Jurkat, Clone E6-1 (cell line): ENCODE results near the gene GPR82.
"Not testable (repeated sequence)": the region's sequence is repeated elsewhere in the genome, so short reads cannot be mapped to it uniquely, and the experiment has no call there.

Source experiments
- DNase-seq: peaks from one replicate; pipeline ENCODE4 v3.0.0-alpha.2; 2011; ENCODE audit warnings: low read depth, low spot score
- H3K4me3 ChIP-seq: 2 replicates; pipeline ENCODE4 v1.5.1; 2011; ENCODE audit warnings: mild to moderate bottlenecking, low read length, control low read depth, moderate library complexity

GPR82 gene

GRCh38 chrX:41716767-41717473, 7.1 kb upstream of the GPR82 start:
- DNase-seq = no peak
- no peak overlapping the region for H3K4me3 ChIP-seq

DNA sequence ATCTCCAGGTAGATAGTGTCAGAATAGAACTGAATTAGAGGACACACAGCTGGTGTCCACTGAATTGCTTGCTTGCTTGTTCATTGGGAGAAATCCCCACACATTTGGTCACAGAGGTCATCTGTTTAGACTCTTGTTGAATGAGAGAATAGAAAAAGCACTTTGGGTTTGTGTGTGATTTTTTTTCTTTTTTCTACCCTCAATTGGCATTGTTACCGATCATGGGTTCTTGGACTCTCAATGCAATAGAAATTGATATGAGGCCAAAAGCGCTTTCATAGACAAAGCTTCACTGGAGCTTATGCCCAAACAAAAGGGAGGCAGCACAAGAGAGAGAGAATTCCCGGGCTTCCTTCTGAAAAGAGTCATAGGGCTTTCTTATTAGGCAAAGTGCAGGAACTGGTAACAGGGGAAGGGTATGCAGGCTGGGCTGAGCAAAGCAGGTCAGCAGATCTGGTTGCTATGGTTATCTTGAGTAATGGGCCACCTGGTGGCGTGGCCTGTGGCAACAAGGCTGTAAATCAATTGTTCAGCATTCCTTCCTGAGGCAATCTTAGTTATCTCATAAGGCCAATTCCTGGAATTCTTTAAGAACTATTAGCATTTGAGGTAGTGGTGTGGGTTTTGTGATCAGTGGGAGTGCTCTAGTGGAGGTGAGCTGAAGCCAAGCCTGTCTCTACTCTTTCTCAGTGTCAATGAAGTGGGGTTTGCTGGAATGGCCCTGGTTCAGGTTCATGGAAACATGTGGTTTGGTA, 5.3 kb upstream of the GPR82 start:
- no peak for DNase-seq
- no peak overlapping the region for H3K4me3 ChIP-seq

DNA sequence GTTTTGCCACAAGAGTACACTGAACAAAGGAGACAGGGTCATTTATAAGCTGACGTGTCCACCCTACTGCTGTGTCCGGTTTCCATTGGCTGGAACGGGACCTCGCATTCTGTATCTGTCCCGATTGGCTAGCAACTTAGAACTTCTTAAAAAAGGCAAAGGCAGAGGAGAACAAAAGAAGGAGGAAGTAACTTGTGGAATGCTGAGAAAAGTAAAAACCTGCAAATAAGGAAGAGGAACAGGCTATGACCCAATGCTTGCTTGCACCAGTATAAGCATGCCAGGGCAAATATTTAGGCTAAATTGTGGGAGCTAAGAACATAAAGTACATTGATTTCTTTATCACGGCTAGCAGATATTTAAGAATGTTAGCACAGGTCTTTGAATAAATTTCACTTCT, 4.4 kb upstream of the GPR82 start:
- DNase-seq, H3K4me3 ChIP-seq: not testable (repeated sequence)

DNA sequence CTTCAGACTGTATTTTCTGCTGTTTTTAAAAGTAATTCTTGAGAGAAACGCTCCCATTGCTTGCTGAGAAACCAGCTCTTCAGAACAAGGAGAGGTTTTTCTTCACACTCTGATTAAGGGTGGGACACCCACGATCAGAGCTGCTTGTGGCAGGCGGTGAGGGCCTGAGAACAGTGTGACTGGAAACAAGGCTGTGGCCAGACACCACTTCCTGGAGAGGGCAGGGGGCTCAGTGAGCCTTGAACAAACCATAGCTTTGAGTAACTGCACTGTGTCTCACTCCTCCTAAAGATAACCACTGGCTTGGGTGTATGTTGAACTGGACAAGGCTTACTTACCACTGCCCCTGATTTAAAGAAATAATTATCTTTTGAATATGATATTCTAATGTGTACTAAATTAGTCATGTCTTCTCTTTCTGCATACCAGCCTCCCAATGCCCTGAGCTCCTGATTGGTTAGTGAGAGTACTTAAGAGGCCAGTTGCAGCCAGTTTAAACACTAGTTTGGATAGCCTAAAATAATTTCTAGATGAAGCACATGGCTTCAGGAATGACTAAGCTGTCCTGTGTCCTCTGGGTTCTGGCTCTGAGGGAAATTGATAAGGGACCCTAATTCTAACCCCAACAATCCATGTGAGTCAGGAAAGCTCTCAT, 3.7 kb upstream of the GPR82 start:
- peak; percentile 37 for DNase-seq
- no peak overlapping the region for H3K4me3 ChIP-seq

- no peak overlapping the region for H3K4me3 ChIP-seq
- no peak for DNase-seq
Observed at GRCh38 chrX:41721590-41721989, 2.4 kb upstream of the GPR82 start.

DNA sequence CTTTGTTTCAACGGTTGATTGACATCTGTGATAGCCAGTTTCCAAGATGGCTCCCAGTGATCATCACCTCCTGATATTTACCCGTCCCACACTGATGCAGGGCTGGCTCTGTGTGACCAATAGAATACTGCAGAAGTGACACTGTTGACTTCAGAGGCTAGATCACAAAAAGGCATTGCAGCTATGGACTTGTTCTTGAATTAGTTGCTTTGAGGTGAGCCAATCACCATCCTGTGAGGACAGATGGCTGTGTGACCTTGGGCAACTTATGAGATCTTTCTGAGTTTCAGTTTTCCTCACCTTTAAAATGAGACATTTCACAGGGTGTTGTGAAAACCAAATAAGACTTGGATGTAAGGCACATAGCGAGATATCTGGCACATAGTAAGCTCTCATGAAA, 1.8 kb upstream of the GPR82 start:
- no peak overlapping the region for H3K4me3 ChIP-seq
- DNase-seq = no peak

DNA sequence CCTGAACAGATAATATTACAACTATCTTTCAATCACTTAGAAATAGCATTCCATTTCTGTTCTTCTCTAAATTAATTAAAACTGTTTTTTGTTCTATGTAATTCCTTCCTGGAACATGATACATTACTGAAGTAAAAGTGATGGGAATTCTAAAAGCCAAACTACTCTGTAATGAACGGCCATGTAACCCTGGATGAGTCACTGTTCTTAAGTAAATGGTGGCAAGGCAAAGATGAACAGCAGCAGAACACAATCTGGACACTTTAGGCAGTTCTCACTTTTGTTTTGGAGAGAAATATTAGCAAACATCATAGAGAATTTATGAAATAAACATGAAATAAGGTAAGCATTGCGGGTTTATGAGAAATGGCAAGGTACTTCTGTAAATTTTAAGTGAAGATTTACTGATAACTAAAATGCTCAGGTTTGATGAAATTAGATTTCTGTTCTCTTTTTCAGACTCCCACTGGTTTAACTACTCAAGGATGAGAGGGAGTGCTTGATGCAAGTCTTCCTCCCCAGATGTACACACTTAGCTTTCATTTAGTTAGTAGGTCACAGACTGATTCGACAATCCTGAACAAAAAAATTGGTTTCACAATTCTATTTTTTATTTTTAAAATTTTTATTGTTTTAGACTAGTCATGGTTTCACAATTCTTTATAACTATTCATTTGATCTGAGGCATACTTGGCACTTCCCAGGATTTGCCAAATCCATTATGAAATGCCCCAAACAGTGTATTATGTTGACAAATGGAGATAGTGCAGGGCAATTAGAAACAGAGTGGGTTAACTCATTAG, 964 bp upstream of the GPR82 start:
- DNase-seq = no peak
- H3K4me3 ChIP-seq = no peak overlapping the region

GRCh38 chrX:41728125-41728524, 4.1 kb downstream of the GPR82 start:
- no peak overlapping the region for H3K4me3 ChIP-seq
- DNase-seq = no peak

DNA sequence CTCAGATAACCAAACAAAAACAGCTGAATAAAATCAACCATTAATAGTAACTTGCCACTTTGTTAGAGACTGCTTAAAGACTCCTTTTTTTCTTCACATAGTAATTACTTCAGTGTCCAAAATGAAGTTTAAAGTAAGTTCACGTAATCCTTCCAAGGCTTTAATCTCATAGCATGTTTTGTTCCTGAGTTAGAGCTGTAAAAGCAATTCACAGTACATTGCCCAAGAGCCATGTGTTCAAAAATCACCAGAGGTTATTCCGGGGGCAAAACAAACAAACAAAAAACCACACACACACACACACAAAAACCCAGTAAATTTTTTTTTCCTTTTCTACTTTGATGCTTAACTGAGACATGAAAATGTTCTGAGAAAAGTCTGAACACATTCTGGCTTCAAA, 6.1 kb downstream of the GPR82 start:
- no peak overlapping the region for H3K4me3 ChIP-seq
- no peak for DNase-seq

- H3K4me3 ChIP-seq = no peak overlapping the region
- DNase-seq = no peak
Observed at GRCh38 chrX:41732260-41732659, 8.3 kb downstream of the GPR82 start.

GRCh38 chrX:41733939-41734338, 10.0 kb downstream of the GPR82 start:
- DNase-seq = no peak
- no peak overlapping the region for H3K4me3 ChIP-seq

DNA sequence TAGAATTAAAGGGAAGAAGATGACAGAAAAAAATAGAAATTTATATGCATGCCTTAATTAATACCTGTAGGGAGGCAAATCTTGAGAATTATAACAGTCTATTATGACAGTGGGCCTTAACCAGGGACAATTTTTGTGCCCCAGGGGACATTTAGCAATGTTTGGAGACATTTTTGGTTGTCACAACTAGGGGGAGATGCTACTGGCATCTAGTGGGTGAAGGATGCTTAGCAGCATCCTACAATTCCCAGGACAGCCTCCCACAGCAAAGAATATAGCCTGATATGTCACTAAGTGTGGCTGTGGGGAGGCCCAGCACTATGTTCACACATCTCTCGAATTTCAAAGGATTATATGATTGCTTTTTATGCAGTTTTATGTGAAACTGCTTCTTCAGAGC, 10.5 kb downstream of the GPR82 start:
- DNase-seq = peak; percentile 10
- no peak overlapping the region for H3K4me3 ChIP-seq

- peak; percentile 82 for DNase-seq
- no peak overlapping the region for H3K4me3 ChIP-seq
Observed at GRCh38 chrX:41737065-41737464, 13.1 kb downstream of the GPR82 start.

DNA sequence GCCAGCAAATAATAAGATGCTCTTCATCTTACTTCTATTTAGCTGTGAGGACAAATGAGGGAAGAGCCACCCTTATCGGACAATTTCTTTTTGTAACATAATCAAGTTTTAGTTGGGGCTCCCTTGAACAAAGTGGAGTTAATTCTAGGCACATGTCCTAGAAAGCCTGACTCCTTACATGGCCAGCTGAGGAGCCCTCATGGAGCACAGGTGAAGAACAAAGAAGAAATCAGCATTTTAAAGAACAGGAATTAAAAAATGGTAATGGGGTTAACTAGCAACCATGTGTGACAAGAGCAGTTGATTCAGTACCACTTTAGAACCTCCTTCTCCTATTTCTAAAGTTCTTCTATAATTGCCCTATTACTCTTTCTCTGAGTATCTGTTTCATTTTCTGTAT, 15.9 kb downstream of the GPR82 start:
- no peak for DNase-seq
- no peak overlapping the region for H3K4me3 ChIP-seq

- no peak for DNase-seq
- H3K4me3 ChIP-seq = no peak overlapping the region
Observed at GRCh38 chrX:41750716-41751115, 26.7 kb downstream of the GPR82 start.

DNA sequence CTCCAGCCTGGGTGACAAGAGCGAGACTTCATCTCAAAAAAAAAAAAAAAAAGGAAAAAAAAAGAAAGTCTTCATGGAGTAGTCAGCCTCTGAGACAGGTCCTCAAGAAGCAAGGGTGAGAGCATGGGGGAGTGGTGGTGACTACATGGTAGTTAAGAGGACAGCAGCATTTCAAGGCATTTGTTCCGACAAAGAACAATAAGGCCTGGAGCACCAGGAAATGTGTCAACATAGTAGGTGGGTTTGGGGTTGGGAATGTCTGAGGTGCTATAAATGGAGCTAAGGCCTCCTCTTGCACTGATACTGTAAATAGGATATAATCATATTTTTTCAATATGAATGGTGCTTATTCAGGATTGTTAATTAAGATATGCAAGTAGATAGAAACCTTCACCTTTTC, 34.4 kb downstream of the GPR82 start:
- H3K4me3 ChIP-seq = no peak overlapping the region
- no peak for DNase-seq

DNA sequence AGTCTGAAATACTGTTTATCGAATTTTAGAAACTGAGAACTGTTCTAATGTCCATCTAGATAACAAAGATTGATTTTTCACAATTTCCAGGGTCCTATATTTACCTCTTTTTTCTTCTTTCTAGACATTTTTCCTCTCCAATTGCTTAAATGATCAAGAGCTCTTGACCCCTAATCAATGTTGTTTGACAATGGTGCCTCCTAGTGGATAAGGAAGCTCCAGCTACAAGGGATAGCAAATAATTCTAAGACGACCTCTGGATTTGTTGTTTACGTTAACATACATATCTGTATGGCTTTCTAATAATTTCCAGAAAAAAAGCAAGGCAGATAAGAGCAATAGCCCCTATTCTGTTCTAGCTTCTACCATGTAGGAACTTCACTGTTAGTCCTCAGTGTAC, 35.8 kb downstream of the GPR82 start:
- H3K4me3 ChIP-seq = no peak overlapping the region
- DNase-seq = peak; percentile 9

- no peak for DNase-seq
- H3K4me3 ChIP-seq = no peak overlapping the region
Observed at GRCh38 chrX:41761169-41761568, 37.2 kb downstream of the GPR82 start.

DNA sequence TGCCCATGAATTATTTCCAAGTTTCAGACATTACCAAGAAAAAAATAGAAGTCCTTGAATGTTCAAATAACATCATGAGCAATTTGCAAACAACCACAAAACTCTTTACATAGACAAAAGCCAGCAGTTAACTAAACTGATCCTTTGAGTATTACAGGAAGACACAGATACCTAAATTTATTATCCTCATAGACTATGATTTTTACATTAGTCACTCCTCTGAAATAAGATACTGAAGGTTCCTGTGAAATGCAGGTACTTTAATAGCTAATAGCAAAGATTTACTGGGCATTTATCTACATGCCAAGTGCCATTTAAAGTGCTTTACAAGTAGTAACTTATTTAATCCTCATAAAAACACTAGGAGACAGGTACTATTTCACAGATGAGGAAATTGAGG, 37.7 kb downstream of the GPR82 start:
- no peak overlapping the region for H3K4me3 ChIP-seq
- no peak for DNase-seq
